ENCODE measurements around the gene FST. TPM values are rescaled to one million over a fixed set of nuclear protein-coding genes. Genes with fewer than 3 reads are reported as not detected.

FST gene
- total and polyA plus RNA-seq, 2 of the 13 experiments (the other 11 are each of a cell fraction or from before 2014, with no cell fraction given), result 38.6 to 136 TPM

DNA sequence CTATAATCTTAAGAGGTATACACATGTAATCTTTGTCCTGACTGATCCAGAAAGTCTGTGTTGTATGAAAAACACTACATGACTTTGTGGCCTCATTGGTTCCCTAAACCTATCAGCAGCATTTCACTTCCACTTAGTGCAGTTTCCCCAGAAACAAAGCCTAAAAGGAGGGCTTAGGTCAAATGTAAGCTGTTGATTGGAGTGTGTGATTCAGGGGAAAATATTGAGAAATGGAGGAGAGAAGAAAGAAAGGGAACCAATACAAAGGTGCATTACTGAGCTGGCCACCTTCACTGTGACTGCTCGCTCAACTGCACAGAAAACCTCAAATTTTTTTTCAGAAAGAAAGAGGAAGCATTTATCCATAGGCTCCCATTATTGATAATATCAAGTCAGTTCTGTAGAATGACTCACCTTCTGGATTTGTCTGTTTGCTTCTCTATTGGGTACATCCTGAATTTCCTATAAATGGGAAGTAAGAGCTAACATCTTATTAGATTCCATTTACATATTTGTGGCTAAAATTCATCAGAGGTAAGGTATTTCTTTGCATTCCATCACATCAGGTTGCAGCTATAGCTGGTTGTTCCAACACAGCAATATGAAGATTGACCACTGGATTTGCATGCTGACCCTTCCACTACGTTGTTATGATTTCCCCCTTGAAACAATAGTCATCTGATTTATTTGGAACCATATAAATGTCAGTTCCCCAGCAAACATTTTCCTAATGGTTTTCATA, 10.3 kb upstream of the FST start:
- Histone ChIP-seq H3K27me3 (ENCODE audit: control insufficient read depth in 1 of 2, insufficient read depth in 2 of 2, low read length in 2 of 2) (no peaks in the 10 kb centered on the region), H2AFZ (ENCODE audit: low read length) (no peak overlapping the region), H3K9ac (ENCODE audit: insufficient read depth, low read depth, low read length) (no peak overlapping the region), H3K9me3 (ENCODE audit: low read length) (no peaks in the 10 kb centered on the region), H3K36me3 (replicated peaks in 1 of 2; ENCODE audit: control insufficient read depth in 1 of 2, insufficient read depth in 2 of 2, low read length in 2 of 2) (no peaks in the 10 kb centered on the region), H3K4me1 (ENCODE audit: insufficient read depth, low read length) (peaks cover 56% of the 10 kb centered on the region), H3K27ac (ENCODE audit: extremely low read length, insufficient read depth, low read length) (no peak overlapping the region), H3K4me3 (replicated peaks in 1 of 3; ENCODE audit: insufficient read depth in 1 of 3, low read depth in 2 of 3, low read length in 3 of 3) (no peak overlapping the region), H3K4me2 (ENCODE audit: low read depth, low read length) (no peak overlapping the region), H4K20me1 (ENCODE audit: insufficient read depth, low read length) (no peaks in the 10 kb centered on the region), H3K79me2 (ENCODE audit: insufficient read depth, low read length) (no peaks in the 10 kb centered on the region)
- POLR2A ChIA-PET, result no interaction called here
- no TSS peak for BruUV-seq (replicated peaks)
- FAIRE-seq (no peak), ATAC-seq (no peak), DNase-seq (ENCODE audit: low spot score) (no peak)
- 87% methylated on average over 2 of the region's 2 CpGs for WGBS (ENCODE audit: low lambda C conversion rate)
- in situ Hi-C loops (cut with HindIII; ENCODE audit: extremely low pct_ligation_motif_present, low pct_unique_long_range_greater_than_20kb) (no loop called here), intact Hi-C loops (cut with micrococcal nuclease; ENCODE audit: unreplicated experiment) (no loop called here)
- CTCF ChIA-PET (ENCODE audit: low intra/inter-chr PET ratio, low total read pairs), result no interaction called here
- TF ChIP-seq KLF16 (CRISPR knock-in tag; IDR thresholded peaks at IDR 0.05) (no peak), MAFG (CRISPR knock-in tag; IDR thresholded peaks at IDR 0.05) (no peak), SIX1 (CRISPR knock-in tag; IDR thresholded peaks at IDR 0.05; ENCODE audit: borderline replicate concordance) (no peak), ZNF335 (CRISPR knock-in tag; IDR thresholded peaks at IDR 0.05) (no peak), ZBTB3 (CRISPR knock-in tag; IDR thresholded peaks at IDR 0.05; ENCODE audit: borderline replicate concordance, low read depth) (no peak), FOXM1 (CRISPR knock-in tag; IDR thresholded peaks at IDR 0.05) (no peak), RARA (CRISPR knock-in tag; IDR thresholded peaks at IDR 0.05) (no peak), CREM (IDR thresholded peaks at IDR 0.05) (no peak), CREM (CRISPR knock-in tag; IDR thresholded peaks at IDR 0.05) (no peak), ZSCAN31 (CRISPR knock-in tag; IDR thresholded peaks at IDR 0.05; ENCODE audit: low read depth) (no peak), DPF2 (CRISPR knock-in tag; IDR thresholded peaks at IDR 0.05; ENCODE audit: borderline replicate concordance, low read depth) (no peak)
- TF ChIP-seq, protein P1, sequence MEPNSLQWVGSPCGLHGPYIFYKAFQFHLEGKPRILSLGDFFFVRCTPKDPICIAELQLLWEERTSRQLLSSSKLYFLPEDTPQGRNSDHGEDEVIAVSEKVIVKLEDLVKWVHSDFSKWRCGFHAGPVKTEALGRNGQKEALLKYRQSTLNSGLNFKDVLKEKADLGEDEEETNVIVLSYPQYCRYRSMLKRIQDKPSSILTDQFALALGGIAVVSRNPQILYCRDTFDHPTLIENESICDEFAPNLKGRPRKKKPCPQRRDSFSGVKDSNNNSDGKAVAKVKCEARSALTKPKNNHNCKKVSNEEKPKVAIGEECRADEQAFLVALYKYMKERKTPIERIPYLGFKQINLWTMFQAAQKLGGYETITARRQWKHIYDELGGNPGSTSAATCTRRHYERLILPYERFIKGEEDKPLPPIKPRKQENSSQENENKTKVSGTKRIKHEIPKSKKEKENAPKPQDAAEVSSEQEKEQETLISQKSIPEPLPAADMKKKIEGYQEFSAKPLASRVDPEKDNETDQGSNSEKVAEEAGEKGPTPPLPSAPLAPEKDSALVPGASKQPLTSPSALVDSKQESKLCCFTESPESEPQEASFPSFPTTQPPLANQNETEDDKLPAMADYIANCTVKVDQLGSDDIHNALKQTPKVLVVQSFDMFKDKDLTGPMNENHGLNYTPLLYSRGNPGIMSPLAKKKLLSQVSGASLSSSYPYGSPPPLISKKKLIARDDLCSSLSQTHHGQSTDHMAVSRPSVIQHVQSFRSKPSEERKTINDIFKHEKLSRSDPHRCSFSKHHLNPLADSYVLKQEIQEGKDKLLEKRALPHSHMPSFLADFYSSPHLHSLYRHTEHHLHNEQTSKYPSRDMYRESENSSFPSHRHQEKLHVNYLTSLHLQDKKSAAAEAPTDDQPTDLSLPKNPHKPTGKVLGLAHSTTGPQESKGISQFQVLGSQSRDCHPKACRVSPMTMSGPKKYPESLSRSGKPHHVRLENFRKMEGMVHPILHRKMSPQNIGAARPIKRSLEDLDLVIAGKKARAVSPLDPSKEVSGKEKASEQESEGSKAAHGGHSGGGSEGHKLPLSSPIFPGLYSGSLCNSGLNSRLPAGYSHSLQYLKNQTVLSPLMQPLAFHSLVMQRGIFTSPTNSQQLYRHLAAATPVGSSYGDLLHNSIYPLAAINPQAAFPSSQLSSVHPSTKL (CRISPR knock-in tag; IDR thresholded peaks at IDR 0.05), result no peak
- TF ChIP-seq, protein P2, sequence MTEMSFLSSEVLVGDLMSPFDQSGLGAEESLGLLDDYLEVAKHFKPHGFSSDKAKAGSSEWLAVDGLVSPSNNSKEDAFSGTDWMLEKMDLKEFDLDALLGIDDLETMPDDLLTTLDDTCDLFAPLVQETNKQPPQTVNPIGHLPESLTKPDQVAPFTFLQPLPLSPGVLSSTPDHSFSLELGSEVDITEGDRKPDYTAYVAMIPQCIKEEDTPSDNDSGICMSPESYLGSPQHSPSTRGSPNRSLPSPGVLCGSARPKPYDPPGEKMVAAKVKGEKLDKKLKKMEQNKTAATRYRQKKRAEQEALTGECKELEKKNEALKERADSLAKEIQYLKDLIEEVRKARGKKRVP (CRISPR knock-in tag; IDR thresholded peaks at IDR 0.05), result no peak
- TF ChIP-seq, protein P3, sequence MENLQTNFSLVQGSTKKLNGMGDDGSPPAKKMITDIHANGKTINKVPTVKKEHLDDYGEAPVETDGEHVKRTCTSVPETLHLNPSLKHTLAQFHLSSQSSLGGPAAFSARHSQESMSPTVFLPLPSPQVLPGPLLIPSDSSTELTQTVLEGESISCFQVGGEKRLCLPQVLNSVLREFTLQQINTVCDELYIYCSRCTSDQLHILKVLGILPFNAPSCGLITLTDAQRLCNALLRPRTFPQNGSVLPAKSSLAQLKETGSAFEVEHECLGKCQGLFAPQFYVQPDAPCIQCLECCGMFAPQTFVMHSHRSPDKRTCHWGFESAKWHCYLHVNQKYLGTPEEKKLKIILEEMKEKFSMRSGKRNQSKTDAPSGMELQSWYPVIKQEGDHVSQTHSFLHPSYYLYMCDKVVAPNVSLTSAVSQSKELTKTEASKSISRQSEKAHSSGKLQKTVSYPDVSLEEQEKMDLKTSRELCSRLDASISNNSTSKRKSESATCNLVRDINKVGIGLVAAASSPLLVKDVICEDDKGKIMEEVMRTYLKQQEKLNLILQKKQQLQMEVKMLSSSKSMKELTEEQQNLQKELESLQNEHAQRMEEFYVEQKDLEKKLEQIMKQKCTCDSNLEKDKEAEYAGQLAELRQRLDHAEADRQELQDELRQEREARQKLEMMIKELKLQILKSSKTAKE (CRISPR knock-in tag; IDR thresholded peaks at IDR 0.05; ENCODE audit: borderline replicate concordance), result no peak
- TF ChIP-seq, protein P4, sequence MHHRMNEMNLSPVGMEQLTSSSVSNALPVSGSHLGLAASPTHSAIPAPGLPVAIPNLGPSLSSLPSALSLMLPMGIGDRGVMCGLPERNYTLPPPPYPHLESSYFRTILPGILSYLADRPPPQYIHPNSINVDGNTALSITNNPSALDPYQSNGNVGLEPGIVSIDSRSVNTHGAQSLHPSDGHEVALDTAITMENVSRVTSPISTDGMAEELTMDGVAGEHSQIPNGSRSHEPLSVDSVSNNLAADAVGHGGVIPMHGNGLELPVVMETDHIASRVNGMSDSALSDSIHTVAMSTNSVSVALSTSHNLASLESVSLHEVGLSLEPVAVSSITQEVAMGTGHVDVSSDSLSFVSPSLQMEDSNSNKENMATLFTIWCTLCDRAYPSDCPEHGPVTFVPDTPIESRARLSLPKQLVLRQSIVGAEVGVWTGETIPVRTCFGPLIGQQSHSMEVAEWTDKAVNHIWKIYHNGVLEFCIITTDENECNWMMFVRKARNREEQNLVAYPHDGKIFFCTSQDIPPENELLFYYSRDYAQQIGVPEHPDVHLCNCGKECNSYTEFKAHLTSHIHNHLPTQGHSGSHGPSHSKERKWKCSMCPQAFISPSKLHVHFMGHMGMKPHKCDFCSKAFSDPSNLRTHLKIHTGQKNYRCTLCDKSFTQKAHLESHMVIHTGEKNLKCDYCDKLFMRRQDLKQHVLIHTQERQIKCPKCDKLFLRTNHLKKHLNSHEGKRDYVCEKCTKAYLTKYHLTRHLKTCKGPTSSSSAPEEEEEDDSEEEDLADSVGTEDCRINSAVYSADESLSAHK (CRISPR knock-in tag; IDR thresholded peaks at IDR 0.05; ENCODE audit: borderline replicate concordance), result no peak

Data from HepG2 (cell line).